HT1080 (cell line): Measurements from ENCODE around the gene TH. TPM values are rescaled to one million over a fixed set of nuclear protein-coding genes. Genes with fewer than 3 reads are reported as not detected.
"Not testable (repeated sequence)": the region's sequence is repeated elsewhere in the genome, so short reads cannot be mapped to it uniquely, and the experiment has no call there.

Experiments used
- DNase-seq: peaks from one replicate; pipeline ENCODE4 v3.0.0-alpha.2; 2015; ENCODE audit warnings: low read depth
- total RNA-seq: library from RNA; depleted of rRNA; stranded (reverse); fragments of >200 nt; shearing (Covaris generic); gene quantifications from 2 replicates; pipeline ENCODE4 v1.2.3, GENCODE V29; 2014

The TH gene
- total RNA-seq, 1 experiment from 2014 or later = not detected

- DNase-seq = no peak
These were observed 7.9 kb upstream of the TH start for GRCh38 chr11:2179516-2179915.

GRCh38 chr11:2178906-2179494 is 7.4 kb upstream of the TH start:
- peak; percentile 82 for DNase-seq

GRCh38 chr11:2178055-2178773 is 6.6 kb upstream of the TH start:
- not testable (repeated sequence) for DNase-seq

- no peak for DNase-seq
These were observed 5.5 kb upstream of the TH start for GRCh38 chr11:2177076-2177475.

DNA sequence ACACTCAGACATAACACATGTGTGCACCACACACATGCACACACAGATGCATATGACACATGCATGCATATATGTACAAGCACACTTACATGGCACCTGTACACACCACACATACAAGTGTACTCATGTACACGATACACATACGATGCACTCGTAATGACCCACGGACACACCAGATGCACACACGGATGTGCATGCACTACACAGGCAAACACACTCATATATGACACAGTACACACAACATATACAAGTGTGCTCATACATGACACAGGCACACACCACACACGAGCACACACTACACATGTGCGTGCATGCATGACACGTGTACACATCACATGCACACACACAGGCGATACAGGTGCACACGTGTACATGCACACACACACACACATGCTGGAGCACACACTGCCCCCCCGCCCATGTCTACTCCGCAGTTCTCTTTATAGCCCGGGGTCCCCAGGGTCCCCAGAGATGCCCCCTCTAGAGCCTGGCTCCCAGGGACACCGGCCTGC is 4.8 kb upstream of the TH start:
- DNase-seq = no peak

- DNase-seq = peak; percentile 80
These were observed 4.0 kb upstream of the TH start for GRCh38 chr11:2175659-2176058.

DNA sequence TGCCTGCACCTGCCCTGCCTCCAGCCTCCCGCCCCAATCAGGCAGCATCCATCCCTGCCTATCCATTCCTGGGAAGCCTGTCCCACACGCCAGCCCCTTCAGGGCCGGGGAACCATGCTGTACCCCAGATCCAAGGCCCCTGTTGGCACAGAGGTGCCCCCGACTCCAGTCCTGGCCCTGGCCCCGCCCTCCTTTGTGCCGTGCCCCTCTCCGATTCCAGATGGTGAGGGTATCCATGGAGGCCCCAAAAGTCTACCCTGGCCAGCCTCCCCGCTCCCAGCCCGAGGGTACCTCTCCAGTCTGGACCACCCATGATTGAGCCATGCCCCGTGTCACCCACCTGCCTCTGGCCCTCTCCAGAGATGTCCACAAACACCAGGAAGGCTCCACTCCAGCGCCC is 2.7 kb upstream of the TH start:
- DNase-seq = no peak

DNA sequence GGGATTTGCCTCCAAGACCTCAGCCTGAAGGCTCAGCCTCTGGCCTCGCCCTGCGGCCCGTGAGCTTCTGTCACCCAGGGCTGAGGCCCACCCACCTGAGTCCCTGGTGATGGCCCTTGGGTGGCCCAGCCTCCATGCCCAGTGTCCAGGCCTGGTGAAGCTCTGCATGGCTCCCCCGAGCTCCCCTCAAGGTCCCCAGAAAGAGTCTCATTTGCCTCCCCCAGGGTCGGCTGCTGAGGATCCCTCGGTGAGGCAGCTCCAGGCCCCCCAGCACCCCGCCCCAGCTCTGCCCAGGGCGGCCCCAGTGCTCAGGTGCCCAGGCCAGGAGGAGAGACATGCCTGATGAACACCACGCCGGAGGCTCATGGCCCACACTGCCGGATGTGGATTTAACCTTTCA is 2.1 kb upstream of the TH start:
- no peak for DNase-seq

- no peak for DNase-seq
These were observed 1.6 kb upstream of the TH start for GRCh38 chr11:2173150-2173693.

- no peak for DNase-seq
These were observed 1.1 kb upstream of the TH start for GRCh38 chr11:2172676-2173075.

GRCh38 chr11:2169626-2170570 is 1.7 kb downstream of the TH start:
- no peak for DNase-seq

GRCh38 chr11:2169005-2169378 is 2.6 kb downstream of the TH start:
- no peak for DNase-seq

- no peak for DNase-seq
These were observed 3.2 kb downstream of the TH start for GRCh38 chr11:2168286-2169004.

DNA sequence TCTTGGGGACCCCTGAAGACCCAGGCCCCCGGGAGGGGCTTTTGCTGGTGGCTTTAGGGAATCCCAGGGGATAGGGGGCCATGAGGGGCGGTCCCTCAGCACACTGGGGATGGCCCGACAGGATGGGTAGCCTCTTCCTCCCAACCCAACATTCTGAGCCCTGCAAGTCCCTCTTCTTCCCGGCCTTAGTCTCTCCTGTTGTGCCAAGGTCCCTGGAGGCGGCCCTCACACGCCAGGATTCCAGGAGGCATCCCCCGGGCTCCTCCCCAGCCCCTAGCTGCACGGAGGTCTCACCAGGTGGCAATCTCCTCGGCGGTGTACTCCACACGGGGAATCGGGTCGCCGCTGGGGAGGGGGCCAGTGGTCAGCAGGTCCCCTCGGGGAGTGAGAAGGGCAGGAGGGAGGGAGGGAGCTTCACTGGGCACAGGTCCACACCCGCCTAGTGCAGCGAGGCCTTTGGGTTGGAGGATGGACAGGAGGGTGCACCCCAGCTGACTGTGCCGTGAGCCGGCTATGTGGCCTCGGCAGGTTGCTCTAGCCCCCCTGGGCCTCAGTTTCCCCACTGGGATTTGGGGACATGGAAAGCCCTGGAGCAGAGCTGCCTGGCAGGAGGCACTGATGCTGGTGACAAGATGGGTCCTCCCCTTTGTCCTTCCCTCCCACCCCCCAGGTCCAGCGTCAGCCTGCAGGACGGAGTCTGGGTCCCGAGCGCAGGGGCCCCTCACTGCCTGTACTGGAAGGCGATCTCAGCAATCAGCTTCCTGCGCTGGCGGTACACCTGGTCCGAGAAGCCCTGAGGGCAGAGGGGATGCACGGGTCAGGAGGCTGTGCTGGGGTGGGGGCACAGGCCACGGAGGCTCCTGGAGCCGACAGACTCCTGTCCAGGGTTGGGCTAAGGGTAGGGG is 4.2 kb downstream of the TH start:
- DNase-seq = no peak

DNA sequence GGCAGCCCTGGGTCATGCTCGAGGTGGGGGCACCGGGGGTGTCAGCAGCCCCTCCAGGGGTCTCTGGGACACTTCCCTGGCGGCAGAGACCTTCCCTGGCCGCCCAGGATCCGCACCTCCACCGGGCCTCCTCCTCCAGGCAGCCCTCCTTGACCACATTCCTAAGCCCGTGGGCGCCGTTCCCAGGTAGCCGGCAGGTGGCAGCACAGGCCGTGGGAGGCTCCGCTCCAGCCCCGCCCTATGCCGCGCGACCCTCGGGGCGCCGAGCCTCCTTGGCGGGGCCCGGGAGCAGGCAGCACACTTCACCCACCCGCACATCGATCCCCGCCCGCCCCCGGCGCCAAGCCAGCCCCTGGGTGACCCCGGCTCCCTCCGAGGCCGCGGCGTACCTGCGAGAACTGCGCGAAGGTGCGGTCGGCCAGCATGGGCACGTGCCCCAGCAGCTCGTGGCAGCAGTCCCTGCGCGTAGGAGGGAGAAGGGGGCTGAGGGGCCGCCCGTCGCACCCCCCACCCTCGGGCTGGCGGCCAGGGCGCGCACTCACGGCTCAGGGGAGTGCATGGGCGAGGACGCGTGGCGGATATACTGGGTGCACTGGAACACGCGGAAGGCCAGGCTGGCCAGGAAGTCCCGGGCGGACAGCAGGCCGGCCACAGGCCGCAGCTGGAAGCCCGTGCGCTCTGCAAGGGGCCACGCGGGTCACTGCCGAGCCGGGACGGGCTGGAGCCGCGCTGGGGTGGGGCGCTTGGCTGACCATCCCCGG is 5.3 kb downstream of the TH start:
- no peak for DNase-seq

DNA sequence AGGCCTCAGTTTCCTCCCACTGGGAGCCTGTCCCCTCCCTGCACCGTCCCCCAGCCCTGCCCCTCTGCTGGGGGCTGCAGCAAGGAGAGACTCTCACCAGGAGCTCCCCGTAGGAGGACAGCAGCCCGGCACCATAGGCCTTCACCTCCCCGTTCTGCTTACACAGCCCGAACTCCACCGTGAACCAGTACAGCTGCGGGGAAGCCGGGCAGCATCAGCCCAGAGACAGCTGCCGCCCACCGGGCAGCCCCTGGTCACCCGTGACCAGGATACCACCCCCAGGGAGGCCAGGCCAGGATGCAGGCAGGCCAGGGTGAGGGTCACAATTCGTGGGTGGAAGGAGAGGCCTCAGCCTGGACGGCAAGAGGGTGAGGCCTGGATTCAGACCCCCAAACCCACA is 6.0 kb downstream of the TH start:
- no peak for DNase-seq

- no peak for DNase-seq
These were observed 6.6 kb downstream of the TH start for GRCh38 chr11:2164861-2165555.

DNA sequence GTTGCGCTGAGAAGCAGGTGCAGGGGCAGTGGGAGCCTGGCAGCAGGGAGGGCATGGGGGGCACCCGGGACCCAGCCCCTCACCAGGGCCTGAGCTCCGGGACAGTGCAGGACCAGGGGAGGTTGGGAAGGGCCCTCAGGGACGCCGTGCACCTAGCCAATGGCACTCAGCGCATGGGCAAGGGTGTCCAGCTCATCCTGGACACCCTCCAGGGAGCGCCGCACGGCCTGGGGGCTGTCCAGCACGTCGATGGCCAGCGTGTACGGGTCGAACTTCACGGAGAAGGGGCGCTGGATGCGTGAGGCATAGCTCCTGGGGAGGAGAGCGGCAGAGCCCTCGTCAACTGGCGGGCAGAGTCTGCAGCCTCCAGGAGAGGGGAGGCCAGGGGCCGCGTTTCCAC is 7.5 kb downstream of the TH start:
- no peak for DNase-seq
